ENCODE data around the gene CTDNEP1.

CTDNEP1 gene

GRCh38 chr17:7195971-7196370 lies 55.6 kb downstream of the CTDNEP1 start:
- H3K79me2 ChIP-seq (ENCODE audit: insufficient read depth, low read length), result no peaks in the 10 kb centered on the region
- no peak overlapping the region for H3K27ac ChIP-seq (ENCODE audit: low read depth, low read length)
- H3K9me2 ChIP-seq (replicated peaks; ENCODE audit: insufficient read depth, low read length), result no peaks in the 10 kb centered on the region
- H3K36me3 ChIP-seq (ENCODE audit: low read length), result no peaks in the 10 kb centered on the region
- H2AFZ ChIP-seq (ENCODE audit: low read depth, low read length, severe bottlenecking), result no peak overlapping the region
- no peaks in the 10 kb centered on the region for H4K20me1 ChIP-seq (ENCODE audit: low read depth, low read length)
- H3K9me3 ChIP-seq (ENCODE audit: insufficient read depth, low read length), result no peaks in the 10 kb centered on the region
- H3K27me3 ChIP-seq (ENCODE audit: low read length), result no peaks in the 10 kb centered on the region
- H3K9ac ChIP-seq (ENCODE audit: low read length), result no peak overlapping the region
- no peak overlapping the region for H3K4me3 ChIP-seq (ENCODE audit: insufficient read depth, low read length, poor library complexity, severe bottlenecking)
- TF ChIP-seq EZH2phosphoT487 (conservative IDR thresholded peaks at IDR 0.05; ENCODE audit: low read length) (no peak), CTCF (IDR thresholded peaks at IDR 0.05; ENCODE audit: insufficient read depth, low read length, poor library complexity, severe bottlenecking) (no peak)
- H3K4me2 ChIP-seq (ENCODE audit: low read depth, low read length, poor library complexity, severe bottlenecking), result no peak overlapping the region
- H3F3A ChIP-seq (ENCODE audit: insufficient read depth), result no peaks in the 10 kb centered on the region
